OCI-LY7 (cell line): Measurements from ENCODE around the gene MAP2K7.

Experiments used
- CTCF ChIP-seq: fragments of 200-600 bp; sonication (generic); conservative IDR thresholded peaks from 2 replicates; pipeline ENCODE4 v1.5.1; 2014; ENCODE audit warnings: mild to moderate bottlenecking, antibody characterized with exemption, low read length, moderate library complexity, mixed read lengths
- EZH2phosphoT487 ChIP-seq: fragments of 200-600 bp; sonication (generic); IDR thresholded peaks from 2 replicates; pipeline ENCODE4 v1.6.1; 2018; ENCODE audit warnings: low read depth, borderline replicate concordance, mild to moderate bottlenecking, mixed run types, antibody characterized with exemption, low read length, moderate library complexity, mixed read lengths

- no peak for TF ChIP-seq CTCF
- TF ChIP-seq EZH2phosphoT487 = no peak
Observed at GRCh38 chr19:7899751-7900378, 3.8 kb upstream of the MAP2K7 start.
